GM12874 (cell line): Measurements from ENCODE around the gene YEATS2.

ENCODE experiments used
- CTCF ChIP-seq: IDR thresholded peaks from 2 replicates; pipeline ENCODE4 v1.5.1; 2011; ENCODE audit warnings: low read depth, mild to moderate bottlenecking, control low read depth, low read length, moderate library complexity; ENCODE audit not compliant: insufficient read depth

Gene YEATS2

GRCh38 chr3:183769453-183769852 lies 71.9 kb downstream of the YEATS2 start:
- no peak for TF ChIP-seq CTCF

- TF ChIP-seq CTCF, result no peak
Measured at GRCh38 chr3:183774631-183775030, 77.0 kb downstream of the YEATS2 start.

- TF ChIP-seq CTCF, result no peak
Measured at GRCh38 chr3:183775781-183776180, 78.2 kb downstream of the YEATS2 start.

GRCh38 chr3:183777016-183777618 lies 79.5 kb downstream of the YEATS2 start:
- no peak for TF ChIP-seq CTCF

- TF ChIP-seq CTCF, result no peak
Measured at GRCh38 chr3:183779896-183780465, 82.4 kb downstream of the YEATS2 start.

- TF ChIP-seq CTCF, result no peak
Measured at GRCh38 chr3:183781246-183781645, 83.6 kb downstream of the YEATS2 start.

- no peak for TF ChIP-seq CTCF
Measured at GRCh38 chr3:183782576-183783276, 85.1 kb downstream of the YEATS2 start.
